Lung (tissue), 12 donors: ENCODE results near the gene ELOVL5. TPM values are rescaled to one million over a fixed set of nuclear protein-coding genes. Genes with fewer than 3 reads are reported as not detected.
A peak's percentile ranks its signal among the peaks of the same experiment; 100 is the strongest.

Experiments used
- ATAC-seq: fragments of 200-7000 bp; cut with Tn5 transposase; one replicate; pipeline ENCODE4 v1.9.1; 2020; ENCODE audit warnings: moderate number of reproducible peaks; ENCODE audit not compliant: insufficient read depth, low FRiP score
- DNase-seq, 3 donors: peaks; one replicate each; pipeline ENCODE4 v3.0.0-alpha.2; 2013 to 2017
- H3K27ac ChIP-seq, 2 donors: one replicate each; pipeline ENCODE4 v1.5.1; 2013; ENCODE audit warnings: mild to moderate bottlenecking in 2 of 2, moderate library complexity in 2 of 2, control low read depth in 1 of 2, inconsistent platforms in 1 of 2, low read depth in 1 of 2, low read length in 1 of 2
- H3K27me3 ChIP-seq, 3 donors: one replicate each; pipeline ENCODE4 v1.5.1; 2013; ENCODE audit warnings: low read length in 2 of 3; ENCODE audit not compliant: control insufficient read depth in 3 of 3, insufficient read depth in 3 of 3
- H3K36me3 ChIP-seq, 4 donors: one replicate each; pipeline ENCODE4 v1.5.1; 2013; ENCODE audit warnings: low read length in 4 of 4, mild to moderate bottlenecking in 1 of 4, moderate library complexity in 1 of 4; ENCODE audit not compliant: control insufficient read depth in 4 of 4, insufficient read depth in 4 of 4
- H3K4me1 ChIP-seq, 5 donors: one replicate each; pipeline ENCODE4 v1.5.1; 2013; ENCODE audit warnings: low read length in 5 of 5, mild to moderate bottlenecking in 2 of 5, moderate library complexity in 1 of 5; ENCODE audit not compliant: control insufficient read depth in 5 of 5, insufficient read depth in 5 of 5
- H3K4me3 ChIP-seq: one replicate; pipeline ENCODE4 v1.5.1; 2013; ENCODE audit warnings: mild to moderate bottlenecking, control low read depth, moderate library complexity
- H3K9ac ChIP-seq, 2 donors: one replicate each; pipeline ENCODE4 v1.5.1; 2013; ENCODE audit warnings: low read length in 2 of 2, control low read depth in 1 of 2; ENCODE audit not compliant: insufficient read depth in 1 of 2
- H3K9me3 ChIP-seq, 4 donors: one replicate each; pipeline ENCODE4 v1.5.1; 2013; ENCODE audit warnings: low read length in 3 of 4, mild to moderate bottlenecking in 1 of 4, moderate library complexity in 1 of 4; ENCODE audit not compliant: control insufficient read depth in 4 of 4, insufficient read depth in 3 of 4
- CTCF ChIP-seq: IDR thresholded peaks from 2 replicates; pipeline ENCODE4 v1.5.1; 2012; ENCODE audit warnings: mild to moderate bottlenecking; ENCODE audit errors: control extremely low read depth, extremely low read depth
- WGBS, 2 donors: extraction: QIAGEN DNeasy Blood & Tissue Kit; methylation state at CpG; one replicate each; pipeline ENCODE4 v1.1.7; 2013; 5-methylcytosine and 5-hydroxymethylcytosine counted together
- polyA plus RNA-seq, 2 donors: library from polyadenylated mRNA; stranded (reverse); fragments of 200-250 nt; gene quantifications; one replicate each; pipeline ENCODE4 v1.2.1, GENCODE V29; 2013
- total RNA-seq, 2 donors: library from RNA; depleted of rRNA in 1 of 2; stranded (reverse); fragments of >200 nt in 1 of 2; gene quantifications; one replicate each; pipeline ENCODE4 v1.2.1, GENCODE V29; 2014 to 2021
- donor health status: control.
- donor health status: control.
- donor health status: Bipolar disorder and iron deficiency.
- donor health status: healthy.
- donor health status: DM: yes; HTN: yes; CAD: no.

Gene ELOVL5
- total and polyA plus RNA-seq, 4 donors, result 37.7 to 95.6 (median 89.9) TPM

- H3K9me3 ChIP-seq, result no peaks in the 10 kb centered on the region
- DNase-seq (no peak), ATAC-seq (no peak)
- H3K36me3 ChIP-seq, result peaks cover 0 to 5% (median 3%) of the 10 kb centered on the region in 4 donors
- H3K27ac ChIP-seq, result no peak overlapping the region
- H3K27me3 ChIP-seq, result no peaks in the 10 kb centered on the region
- no peak overlapping the region for H3K4me3 ChIP-seq
- no peak for TF ChIP-seq CTCF
- 56 to 68% methylated on average over 2 of the region's 2 CpGs for WGBS, 2 donors
- no peak overlapping the region for H3K9ac ChIP-seq
- peaks cover 0 to 6% (median 0%) of the 10 kb centered on the region in 5 donors for H3K4me1 ChIP-seq
These were observed 66.0 kb downstream of the ELOVL5 start for GRCh38 chr6:53282741-53283140.

DNA sequence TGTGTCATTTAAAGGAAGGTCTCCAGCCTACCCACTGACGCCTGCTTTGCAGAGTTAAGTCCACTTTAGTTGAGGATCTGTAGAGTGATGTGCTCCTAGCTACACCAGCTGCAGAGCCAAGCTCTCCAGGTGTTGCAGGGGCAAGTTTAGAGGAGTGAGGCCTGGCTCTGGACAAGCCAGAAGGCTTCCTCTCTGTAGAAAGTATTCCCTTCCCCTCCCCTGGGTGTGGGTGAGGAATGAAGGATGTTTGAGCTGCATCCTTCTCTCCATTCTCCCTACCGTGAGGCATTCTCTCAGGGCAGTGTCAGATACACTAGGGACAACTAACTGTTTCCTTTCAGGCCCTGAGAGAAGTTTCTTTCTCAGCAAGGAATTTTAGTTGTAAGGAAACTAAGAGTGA is 66.5 kb downstream of the ELOVL5 start:
- ATAC-seq (no peak), DNase-seq (no peak)
- peaks cover 0 to 3% (median 1%) of the 10 kb centered on the region in 4 donors for H3K36me3 ChIP-seq
- no peak overlapping the region for H3K9ac ChIP-seq
- H3K9me3 ChIP-seq, result no peaks in the 10 kb centered on the region
- H3K4me3 ChIP-seq, result no peak overlapping the region
- TF ChIP-seq CTCF, result no peak
- WGBS, 2 donors, result 64 to 72% methylated on average over 2 of the region's 2 CpGs
- peaks cover 0 to 6% (median 0%) of the 10 kb centered on the region in 5 donors for H3K4me1 ChIP-seq
- peak overlapping the region in 1 of 2 donors; percentile 72 for H3K27ac ChIP-seq
- no peaks in the 10 kb centered on the region for H3K27me3 ChIP-seq

GRCh38 chr6:53281518-53282215 is 67.1 kb downstream of the ELOVL5 start:
- DNase-seq (no peak), ATAC-seq (peak; percentile 42)
- WGBS, 2 donors, result 60 to 72% methylated on average over 3 of the region's 3 CpGs
- Histone ChIP-seq H3K4me3 (no peak overlapping the region), H3K9me3 (no peaks in the 10 kb centered on the region), H3K4me1 (peaks cover 0 to 6% (median 0%) of the 10 kb centered on the region in 5 donors), H3K27me3 (no peaks in the 10 kb centered on the region), H3K36me3 (peaks cover 0 to 3% (median 1%) of the 10 kb centered on the region in 4 donors), H3K9ac (no peak overlapping the region), H3K27ac (peak overlapping the region in 1 of 2 donors; percentile 72)
- TF ChIP-seq CTCF, result no peak

- WGBS, 2 donors, result 79 to 81% methylated on average over 2 of the region's 2 CpGs
- H3K4me3 ChIP-seq, result no peak overlapping the region
- no peak for TF ChIP-seq CTCF
These were observed 68.5 kb downstream of the ELOVL5 start for GRCh38 chr6:53280207-53280606.

More at GRCh38 chr6:53280207-53280606, 68.5 kb downstream of the ELOVL5 start:
- H3K9ac ChIP-seq, result no peak overlapping the region
- H3K4me1 ChIP-seq, result peaks cover 0 to 9% (median 0%) of the 10 kb centered on the region in 5 donors
- ATAC-seq (no peak), DNase-seq (no peak)
- H3K27ac ChIP-seq, result no peak overlapping the region
- no peaks in the 10 kb centered on the region for H3K9me3 ChIP-seq
- H3K36me3 ChIP-seq, result peaks cover 0 to 4% (median 3%) of the 10 kb centered on the region in 4 donors
- H3K27me3 ChIP-seq, result no peaks in the 10 kb centered on the region
